ENCODE results near the gene PI4K2A. TPM values are rescaled to one million over a fixed set of nuclear protein-coding genes. Genes with fewer than 3 reads are reported as not detected.
A peak's percentile ranks its signal among the peaks of the same experiment; 100 is the strongest.
"Not testable (repeated sequence)": the region's sequence is repeated elsewhere in the genome, so short reads cannot be mapped to it uniquely, and the experiment has no call there.

The PI4K2A gene
- polyA plus RNA-seq, 3 donors = 17.4 to 20.8 (median 18.9) TPM

- DNase-seq (ENCODE audit: extremely low read depth in 1 of 11, low read depth in 9 of 11, low spot score in 4 of 11) = no peak
Measured at GRCh38 chr10:97650726-97651125, 10.3 kb downstream of the PI4K2A start.

GRCh38 chr10:97651773-97652172 is 11.3 kb downstream of the PI4K2A start:
- no peak for DNase-seq (ENCODE audit: extremely low read depth in 1 of 11, low read depth in 9 of 11, low spot score in 4 of 11)

- DNase-seq (ENCODE audit: extremely low read depth in 1 of 11, low read depth in 9 of 11, low spot score in 4 of 11) = no peak
Measured at GRCh38 chr10:97656777-97657176, 16.3 kb downstream of the PI4K2A start.

GRCh38 chr10:97659589-97659988 is 19.1 kb downstream of the PI4K2A start:
- no peak for DNase-seq (ENCODE audit: extremely low read depth in 1 of 11, low read depth in 9 of 11, low spot score in 4 of 11)

- DNase-seq (ENCODE audit: extremely low read depth in 1 of 11, low read depth in 9 of 11, low spot score in 4 of 11) = no peak
Measured at GRCh38 chr10:97664282-97664850, 23.9 kb downstream of the PI4K2A start.

- DNase-seq (ENCODE audit: extremely low read depth in 1 of 11, low read depth in 9 of 11, low spot score in 4 of 11) = no peak
Measured at GRCh38 chr10:97666992-97667391, 26.5 kb downstream of the PI4K2A start.

GRCh38 chr10:97667463-97667862 is 27.0 kb downstream of the PI4K2A start:
- DNase-seq (ENCODE audit: extremely low read depth in 1 of 11, low read depth in 9 of 11, low spot score in 4 of 11) = no peak

- DNase-seq (ENCODE audit: extremely low read depth in 1 of 11, low read depth in 9 of 11, low spot score in 4 of 11) = no peak
Measured at GRCh38 chr10:97669571-97669970, 29.1 kb downstream of the PI4K2A start.

GRCh38 chr10:97673736-97674525 is 33.5 kb downstream of the PI4K2A start:
- no peak for DNase-seq (ENCODE audit: extremely low read depth in 1 of 11, low read depth in 9 of 11, low spot score in 4 of 11)

GRCh38 chr10:97675222-97675621 is 34.8 kb downstream of the PI4K2A start:
- DNase-seq (ENCODE audit: extremely low read depth in 1 of 11, low read depth in 9 of 11, low spot score in 4 of 11) = no peak

- DNase-seq (ENCODE audit: extremely low read depth in 1 of 11, low read depth in 9 of 11, low spot score in 4 of 11) = peak in 2 of 11 donors; percentile 33 to 45
Measured at GRCh38 chr10:97676770-97677581, 36.5 kb downstream of the PI4K2A start.

- DNase-seq (ENCODE audit: extremely low read depth in 1 of 11, low read depth in 9 of 11, low spot score in 4 of 11) = no peak
Measured at GRCh38 chr10:97679594-97679993, 39.1 kb downstream of the PI4K2A start.

GRCh38 chr10:97682042-97682441 is 41.6 kb downstream of the PI4K2A start:
- DNase-seq (ENCODE audit: extremely low read depth in 1 of 11, low read depth in 9 of 11, low spot score in 4 of 11) = no peak

- DNase-seq (ENCODE audit: extremely low read depth in 1 of 11, low read depth in 9 of 11, low spot score in 4 of 11) = no peak
Measured at GRCh38 chr10:97683556-97684367, 43.3 kb downstream of the PI4K2A start.

GRCh38 chr10:97684368-97684713 is 43.9 kb downstream of the PI4K2A start:
- DNase-seq (ENCODE audit: extremely low read depth in 1 of 11, low read depth in 9 of 11, low spot score in 4 of 11) = not testable (repeated sequence)

- DNase-seq (ENCODE audit: extremely low read depth in 1 of 11, low read depth in 9 of 11, low spot score in 4 of 11) = no peak
Measured at GRCh38 chr10:97684866-97685394, 44.5 kb downstream of the PI4K2A start.

GRCh38 chr10:97685395-97685958 is 45.0 kb downstream of the PI4K2A start:
- DNase-seq (ENCODE audit: extremely low read depth in 1 of 11, low read depth in 9 of 11, low spot score in 4 of 11) = no peak

GRCh38 chr10:97686301-97686961 is 46.0 kb downstream of the PI4K2A start:
- DNase-seq (ENCODE audit: extremely low read depth in 1 of 11, low read depth in 9 of 11, low spot score in 4 of 11) = no peak

Measured in renal cortex interstitium (tissue), 11 donors.